ENCODE measurements around the gene AOAH. TPM values are rescaled to one million over a fixed set of nuclear protein-coding genes. Genes with fewer than 3 reads are reported as not detected.

The AOAH gene
- total and polyA plus RNA-seq, 12 donors, result 3.4 to 52.0 (median 13.6) TPM

GRCh38 chr7:36640682-36641081, 83.6 kb downstream of the AOAH start:
- 63 to 82% (median 79%) methylated on average over 4 of the region's 4 CpGs for WGBS, 4 donors
- intact Hi-C loops (cut with DNase I), result no loop called here
- TF ChIP-seq POLR2A (IDR thresholded peaks at IDR 0.05) (no peak), CTCF (IDR thresholded peaks at IDR 0.05) (no peak)
- H3K27ac ChIP-seq, result no peak overlapping the region
- H3K9me3 ChIP-seq (replicated peaks in 1 of 3), result no peaks in the 10 kb centered on the region
- no peaks in the 10 kb centered on the region for H3K27me3 ChIP-seq
- no peaks in the 10 kb centered on the region for H3K4me1 ChIP-seq (replicated peaks in 1 of 2)
- H3K4me3 ChIP-seq, result no peak overlapping the region
- no peak for DNase-seq
- H3K36me3 ChIP-seq (replicated peaks in 1 of 2), result no peaks in the 10 kb centered on the region

DNA sequence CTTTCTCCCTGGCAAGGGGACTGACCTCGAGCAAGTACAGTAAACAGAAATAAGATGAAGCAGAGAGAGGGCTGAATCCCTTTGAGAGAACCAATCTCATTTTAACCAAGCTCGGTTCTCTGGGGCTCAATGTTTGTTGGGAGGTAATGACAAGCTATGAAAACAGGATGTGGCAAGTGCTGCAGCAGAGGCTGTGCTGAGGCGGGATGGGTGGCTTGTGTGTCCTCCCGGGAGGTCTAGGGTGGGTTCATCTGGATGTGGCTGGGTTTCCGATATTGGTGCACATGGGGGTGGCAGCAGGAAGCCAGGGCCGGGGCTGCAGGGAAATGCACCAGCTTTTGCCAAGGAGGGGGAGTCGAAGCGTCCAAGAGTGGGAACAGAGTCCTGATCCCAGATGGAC, 84.5 kb downstream of the AOAH start:
- no peaks in the 10 kb centered on the region for H3K36me3 ChIP-seq (replicated peaks in 1 of 2)
- H3K4me3 ChIP-seq, result no peak overlapping the region
- H3K27ac ChIP-seq, result no peak overlapping the region
- H3K4me1 ChIP-seq (replicated peaks in 1 of 2), result no peaks in the 10 kb centered on the region
- 63 to 77% (median 65%) methylated on average over 8 of the region's 8 CpGs for WGBS, 4 donors
- no peaks in the 10 kb centered on the region for H3K27me3 ChIP-seq
- DNase-seq, result peak in 2 of 7 donors; percentile 8 to 16
- H3K9me3 ChIP-seq (replicated peaks in 1 of 3), result no peaks in the 10 kb centered on the region
- intact Hi-C loops (cut with DNase I), result no loop called here
- TF ChIP-seq CTCF (IDR thresholded peaks at IDR 0.05), result no peak
- TF ChIP-seq POLR2A (IDR thresholded peaks at IDR 0.05), result no peak

- H3K27ac ChIP-seq, result no peak overlapping the region
- no peaks in the 10 kb centered on the region for H3K36me3 ChIP-seq (replicated peaks in 1 of 2)
- H3K9me3 ChIP-seq (replicated peaks in 1 of 3), result no peaks in the 10 kb centered on the region
- 78 to 90% (median 85%) methylated on average over 3 of the region's 3 CpGs for WGBS, 4 donors
- intact Hi-C loops (cut with DNase I), result no loop called here
- TF ChIP-seq CTCF (IDR thresholded peaks at IDR 0.05), result no peak
- TF ChIP-seq POLR2A (IDR thresholded peaks at IDR 0.05), result no peak
- H3K27me3 ChIP-seq, result no peaks in the 10 kb centered on the region
- no peak for DNase-seq
- H3K4me3 ChIP-seq, result no peak overlapping the region
- no peaks in the 10 kb centered on the region for H3K4me1 ChIP-seq (replicated peaks in 1 of 2)
Measured at GRCh38 chr7:36638586-36639263, 85.6 kb downstream of the AOAH start.

DNA sequence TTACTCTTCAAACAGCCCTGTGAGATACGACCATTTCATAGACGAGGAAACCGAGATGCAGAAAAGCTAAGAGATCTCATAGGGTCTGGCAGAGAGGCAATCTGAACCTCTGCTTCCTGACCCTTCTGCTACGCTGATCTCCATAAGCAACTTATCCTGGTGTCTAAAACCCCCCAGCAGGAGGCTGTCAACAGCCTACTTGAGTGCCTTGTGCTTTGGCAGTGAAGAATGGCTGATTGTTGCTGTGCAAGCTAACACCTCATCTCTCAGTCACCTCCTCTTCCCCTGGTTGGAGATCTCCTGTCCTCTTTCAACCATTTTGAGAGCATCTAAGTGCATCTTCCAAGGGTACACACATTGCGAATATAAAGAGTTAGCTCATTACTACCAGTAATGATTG, 86.2 kb downstream of the AOAH start:
- 83 to 93% (median 88%) methylated on average over 4 to 5 of the region's 5 CpGs for WGBS, 4 donors
- TF ChIP-seq CTCF (IDR thresholded peaks at IDR 0.05) (no peak), POLR2A (IDR thresholded peaks at IDR 0.05) (no peak)
- H3K27ac ChIP-seq, result no peak overlapping the region
- H3K27me3 ChIP-seq, result no peaks in the 10 kb centered on the region
- intact Hi-C loops (cut with DNase I), result no loop called here
- no peak for DNase-seq
- H3K36me3 ChIP-seq (replicated peaks in 1 of 2), result no peaks in the 10 kb centered on the region
- no peak overlapping the region for H3K4me3 ChIP-seq
- no peaks in the 10 kb centered on the region for H3K9me3 ChIP-seq (replicated peaks in 1 of 3)
- H3K4me1 ChIP-seq (replicated peaks in 1 of 2), result no peaks in the 10 kb centered on the region

Data from adrenal gland (tissue), 12 donors.